Upper lobe of right lung (tissue), 1 donor: ENCODE results near the gene SAMD4B. TPM values are rescaled to one million over a fixed set of nuclear protein-coding genes. Genes with fewer than 3 reads are reported as not detected.

Experiments
- ATAC-seq: fragments of 200-7000 bp; cut with Tn5 transposase; one replicate; pipeline ENCODE4 v1.9.1; 2020; ENCODE audit warnings: mild to moderate bottlenecking, moderate library complexity
- DNase-seq: peaks from one replicate; pipeline ENCODE4 v3.0.0-alpha.2; 2020
- H3K27ac ChIP-seq: fragments of 200-600 bp; one replicate; pipeline ENCODE4 v1.8.0; 2022
- H3K27me3 ChIP-seq: fragments of 200-600 bp; one replicate; pipeline ENCODE4 v1.8.0; 2022; ENCODE audit warnings: mild to moderate bottlenecking
- H3K36me3 ChIP-seq: fragments of 200-600 bp; one replicate; pipeline ENCODE4 v1.8.0; 2022
- H3K4me1 ChIP-seq: fragments of 200-600 bp; one replicate; pipeline ENCODE4 v1.8.0; 2022
- H3K4me3 ChIP-seq: fragments of 200-600 bp; one replicate; pipeline ENCODE4 v1.8.0; 2022; ENCODE audit warnings: mild to moderate bottlenecking
- H3K9me3 ChIP-seq: fragments of 200-600 bp; one replicate; pipeline ENCODE4 v1.8.0; 2022
- intact Hi-C: fragments of 100-400 bp; cut with DNase I; formaldehyde crosslinking; loops from one replicate; pipeline ENCODE4 v1.11.0; 2022
- total RNA-seq: library from RNA; stranded (reverse); fragmentation: NEBNext Ultra II Directional; extraction: Animal tissue kit (Norgen Biotek cat#: 25700); gene quantifications from one replicate; pipeline ENCODE4 v1.2.1, GENCODE V29; 2021
- TF ChIP-seq, protein P1 (sequence below): fragments of 200-600 bp; IDR thresholded peaks from one replicate; pipeline ENCODE4 v1.8.0; 2022; ENCODE audit warnings: antibody characterized with exemption
- donor health status: DM: no; HTN: yes; CAD: no; lungs with severe emphysema.

SAMD4B gene
- total RNA-seq, 1 donor from 2014 or later, result 81.2 TPM

DNA sequence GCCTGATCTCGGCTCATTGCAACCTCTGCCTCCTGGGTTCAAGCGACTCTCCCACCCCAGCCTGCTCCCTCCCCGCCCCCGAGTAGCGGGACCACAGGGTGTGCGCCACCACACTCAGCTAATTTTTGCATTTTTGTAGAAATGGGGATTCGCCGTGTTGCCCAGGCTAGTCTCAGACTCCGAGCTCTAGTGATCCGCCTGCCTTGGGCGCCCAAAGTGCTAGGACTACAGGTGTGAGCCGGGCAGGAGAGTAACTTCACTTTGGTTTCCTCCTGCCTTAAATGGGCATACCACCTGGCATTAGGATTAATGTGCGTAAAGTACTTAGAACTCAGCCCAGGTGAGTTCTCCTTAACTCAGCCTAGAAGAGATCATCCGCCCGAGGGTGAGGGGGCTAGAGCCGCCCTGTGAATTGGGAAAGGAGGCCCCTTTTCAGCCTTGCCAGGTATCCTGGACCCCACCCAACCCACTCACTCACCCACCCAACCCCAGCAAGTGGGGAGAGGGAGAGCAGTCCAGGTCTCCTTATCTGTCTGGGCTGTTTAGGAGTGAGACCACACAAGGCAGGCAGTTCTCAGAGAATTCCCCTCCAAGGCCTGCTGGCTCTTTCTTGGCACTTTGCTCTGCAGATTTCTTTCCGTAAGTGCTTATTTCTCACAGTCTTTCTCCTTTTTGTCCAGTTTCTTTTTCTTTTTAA, 63.2 kb downstream of the SAMD4B start:
- DNase-seq (no peak), ATAC-seq (no peak)
- Histone ChIP-seq H3K36me3 (peaks cover 18% of the 10 kb centered on the region), H3K4me3 (peak overlapping the region; percentile 97), H3K4me1 (peaks cover 34% of the 10 kb centered on the region), H3K27ac (peak overlapping the region; percentile 100), H3K9me3 (no peaks in the 10 kb centered on the region), H3K27me3 (no peaks in the 10 kb centered on the region)
- TF ChIP-seq, protein P1, sequence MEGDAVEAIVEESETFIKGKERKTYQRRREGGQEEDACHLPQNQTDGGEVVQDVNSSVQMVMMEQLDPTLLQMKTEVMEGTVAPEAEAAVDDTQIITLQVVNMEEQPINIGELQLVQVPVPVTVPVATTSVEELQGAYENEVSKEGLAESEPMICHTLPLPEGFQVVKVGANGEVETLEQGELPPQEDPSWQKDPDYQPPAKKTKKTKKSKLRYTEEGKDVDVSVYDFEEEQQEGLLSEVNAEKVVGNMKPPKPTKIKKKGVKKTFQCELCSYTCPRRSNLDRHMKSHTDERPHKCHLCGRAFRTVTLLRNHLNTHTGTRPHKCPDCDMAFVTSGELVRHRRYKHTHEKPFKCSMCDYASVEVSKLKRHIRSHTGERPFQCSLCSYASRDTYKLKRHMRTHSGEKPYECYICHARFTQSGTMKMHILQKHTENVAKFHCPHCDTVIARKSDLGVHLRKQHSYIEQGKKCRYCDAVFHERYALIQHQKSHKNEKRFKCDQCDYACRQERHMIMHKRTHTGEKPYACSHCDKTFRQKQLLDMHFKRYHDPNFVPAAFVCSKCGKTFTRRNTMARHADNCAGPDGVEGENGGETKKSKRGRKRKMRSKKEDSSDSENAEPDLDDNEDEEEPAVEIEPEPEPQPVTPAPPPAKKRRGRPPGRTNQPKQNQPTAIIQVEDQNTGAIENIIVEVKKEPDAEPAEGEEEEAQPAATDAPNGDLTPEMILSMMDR, result no peak
- intact Hi-C loops, result no loop called here

GRCh38 chr19:39405958-39406655, 63.9 kb downstream of the SAMD4B start:
- peak overlapping the region; percentile 100 for H3K27ac ChIP-seq
- H3K27me3 ChIP-seq, result no peaks in the 10 kb centered on the region
- no peaks in the 10 kb centered on the region for H3K9me3 ChIP-seq
- intact Hi-C loops, result no loop called here
- no peak for ATAC-seq
- no peak for DNase-seq
- peak overlapping the region; percentile 97 for H3K4me3 ChIP-seq
- H3K4me1 ChIP-seq, result peaks cover 40% of the 10 kb centered on the region
- TF ChIP-seq, protein P1, result no peak
- peaks cover 18% of the 10 kb centered on the region for H3K36me3 ChIP-seq

DNA sequence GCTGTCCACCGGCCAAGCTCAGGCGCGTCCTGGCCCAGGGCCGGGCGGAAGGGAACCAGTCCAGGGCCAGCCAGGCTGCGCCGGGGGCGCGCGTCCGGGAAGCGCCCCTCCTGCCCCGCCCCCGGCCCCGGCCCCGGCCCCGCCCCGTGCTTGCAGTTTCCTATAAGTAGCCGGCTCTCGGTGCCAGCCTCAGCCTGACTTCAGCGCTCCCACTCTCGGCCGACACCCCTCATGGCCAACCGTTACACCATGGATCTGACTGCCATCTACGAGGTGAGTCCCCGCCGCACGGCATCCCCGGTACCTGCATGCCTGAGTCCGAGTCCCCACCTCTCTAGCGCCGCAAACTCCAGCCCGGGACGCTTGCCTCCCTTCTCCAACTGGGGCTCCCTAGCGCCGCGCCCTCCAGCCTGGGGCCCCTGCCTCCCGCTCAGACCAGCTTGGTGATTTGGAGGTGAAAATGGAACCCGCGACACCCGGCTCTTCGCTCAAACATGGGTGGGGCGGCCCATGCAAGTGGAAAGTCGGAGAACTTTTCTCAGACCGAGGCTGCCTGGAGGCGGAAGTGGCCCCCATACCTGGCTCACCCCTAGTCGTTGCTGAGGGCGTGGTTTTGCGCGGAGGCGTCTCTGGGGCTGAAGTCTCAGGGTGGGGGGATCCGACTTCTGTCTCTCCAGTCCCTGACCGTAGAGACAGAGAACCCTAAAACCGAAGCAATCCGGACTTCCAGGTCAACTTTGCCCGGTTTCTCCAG, 64.6 kb downstream of the SAMD4B start, which contains the start of gene ZFP36:
Gene ZFP36 (plus strand): TSS at position 192 of the 754 bp plus-strand sequence. CDS start 58 bp downstream, at position 250.
- Histone ChIP-seq H3K4me3 (peak within 1 kb of the TSS; percentile 97), H3K4me1 (peaks cover 39% of the 10 kb centered on the region), H3K27ac (peak within 1 kb of the TSS; percentile 100), H3K27me3 (no peaks in the 10 kb centered on the region), H3K9me3 (no peaks in the 10 kb centered on the region), H3K36me3 (peaks cover 18% of the 10 kb centered on the region)
- intact Hi-C loops, result no loop called here
- peak; percentile 95 for DNase-seq
- ATAC-seq, result peak; percentile 53
- TF ChIP-seq, protein P1, result no peak

DNA sequence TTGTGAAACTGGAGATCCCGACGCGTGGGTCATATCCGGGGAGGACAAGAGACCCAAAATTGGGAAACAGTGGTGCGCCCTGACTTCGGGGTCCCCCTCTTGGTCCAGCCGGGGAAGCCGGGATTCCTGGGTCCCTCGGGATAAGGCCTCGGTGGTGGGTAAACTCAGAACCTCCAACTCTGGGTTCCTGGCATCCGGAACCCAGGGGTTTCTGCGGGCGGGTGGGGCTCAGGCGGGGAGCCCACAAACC, 65.1 kb downstream of the SAMD4B start:
- DNase-seq, result no peak

DNA sequence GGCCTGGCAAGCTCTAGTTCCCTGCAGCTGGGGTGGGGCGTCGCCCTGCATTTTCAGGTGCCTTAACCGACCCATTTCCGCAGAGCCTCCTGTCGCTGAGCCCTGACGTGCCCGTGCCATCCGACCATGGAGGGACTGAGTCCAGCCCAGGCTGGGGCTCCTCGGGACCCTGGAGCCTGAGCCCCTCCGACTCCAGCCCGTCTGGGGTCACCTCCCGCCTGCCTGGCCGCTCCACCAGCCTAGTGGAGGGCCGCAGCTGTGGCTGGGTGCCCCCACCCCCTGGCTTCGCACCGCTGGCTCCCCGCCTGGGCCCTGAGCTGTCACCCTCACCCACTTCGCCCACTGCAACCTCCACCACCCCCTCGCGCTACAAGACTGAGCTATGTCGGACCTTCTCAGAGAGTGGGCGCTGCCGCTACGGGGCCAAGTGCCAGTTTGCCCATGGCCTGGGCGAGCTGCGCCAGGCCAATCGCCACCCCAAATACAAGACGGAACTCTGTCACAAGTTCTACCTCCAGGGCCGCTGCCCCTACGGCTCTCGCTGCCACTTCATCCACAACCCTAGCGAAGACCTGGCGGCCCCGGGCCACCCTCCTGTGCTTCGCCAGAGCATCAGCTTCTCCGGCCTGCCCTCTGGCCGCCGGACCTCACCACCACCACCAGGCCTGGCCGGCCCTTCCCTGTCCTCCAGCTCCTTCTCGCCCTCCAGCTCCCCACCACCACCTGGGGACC, 65.6 kb downstream of the SAMD4B start:
- Histone ChIP-seq H3K9me3 (no peaks in the 10 kb centered on the region), H3K27ac (peak overlapping the region; percentile 100), H3K27me3 (no peaks in the 10 kb centered on the region), H3K36me3 (peaks cover 18% of the 10 kb centered on the region), H3K4me1 (peaks cover 33% of the 10 kb centered on the region), H3K4me3 (peak overlapping the region; percentile 97)
- DNase-seq, result peak; percentile 85
- intact Hi-C loops, result no loop called here
- no peak for ATAC-seq
- TF ChIP-seq, protein P1, result no peak

More for the DNA sequence above, 65.1 kb downstream of the SAMD4B start:
- peak overlapping the region; percentile 97 for H3K4me3 ChIP-seq
- intact Hi-C loops, result no loop called here
- TF ChIP-seq, protein P1, result no peak
- H3K9me3 ChIP-seq, result no peaks in the 10 kb centered on the region
- H3K27ac ChIP-seq, result peak overlapping the region; percentile 100
- no peaks in the 10 kb centered on the region for H3K27me3 ChIP-seq
- ATAC-seq, result no peak
- H3K36me3 ChIP-seq, result peaks cover 18% of the 10 kb centered on the region
- peaks cover 34% of the 10 kb centered on the region for H3K4me1 ChIP-seq
